SK-N-SH (cell line): ENCODE data around the gene SUCLA2. TPM values are rescaled to one million over a fixed set of nuclear protein-coding genes. Genes with fewer than 3 reads are reported as not detected.

ENCODE experiments used
- CTCF ChIA-PET: fragments of 300-600, 350-600 bp; formaldehyde crosslinking; extraction: SDS; loops from one replicate; lab custom pipeline; 2021; lab: Yijun Ruan, JAX
- POLR2A ChIA-PET: fragments of 350-600 bp; sonication (Branson Sonifier 250); formaldehyde crosslinking; extraction: SDS; loops from one replicate; lab custom pipeline; 2020; ENCODE audit warnings: antibody characterized with exemption, inconsistent platforms; lab: Yijun Ruan, JAX
- DNase-seq: peaks from one replicate; pipeline ENCODE4 v3.0.0; 2012
- H2AFZ ChIP-seq: fragments of 200-600 bp; sonication (generic); 2 replicates; pipeline ENCODE4 v1.8.1; 2016; ENCODE audit warnings: antibody characterized with exemption, mild to moderate bottlenecking, low read depth
- H3F3A ChIP-seq: fragments of 200-600 bp; sonication (generic); replicated peaks from 2 replicates; pipeline ENCODE3; 2016; ENCODE audit warnings: antibody characterized with exemption, mild to moderate bottlenecking; ENCODE audit not compliant: insufficient read depth
- H3K27ac ChIP-seq, 2 experiments: fragments of 200-500 bp in 1 of 2; fragments of 200-600 bp in 1 of 2; sonication (Bioruptor generic) in 1 of 2; sonication (generic), shearing (Covaris generic) in 1 of 2; 2 replicates each; pipeline versions ENCODE4 v1.5.1 to v1.6.1; 2014 to 2016; ENCODE audit warnings: low read depth in 2 of 2, inconsistent platforms in 1 of 2, low read length in 1 of 2, mild to moderate bottlenecking in 1 of 2, mixed read lengths in 1 of 2
- H3K27me3 ChIP-seq: fragments of 200-600 bp; sonication (generic), shearing (Covaris generic); 2 replicates; pipeline ENCODE4 v1.6.1; 2016; ENCODE audit warnings: mixed run types; ENCODE audit not compliant: insufficient read depth
- H3K36me3 ChIP-seq, 2 experiments: fragments of 200-500 bp in 1 of 2; fragments of 200-600 bp in 1 of 2; sonication (Bioruptor generic) in 1 of 2; sonication (generic) in 1 of 2; replicated peaks in 1 of 2; 2 replicates each; pipeline versions ENCODE3 to v1.5.1; 2014 to 2016; ENCODE audit warnings: low read length in 1 of 2, mild to moderate bottlenecking in 1 of 2; ENCODE audit not compliant: insufficient read depth in 2 of 2, control insufficient read depth in 1 of 2
- H3K4me1 ChIP-seq, 2 experiments: fragments of 200-500 bp in 1 of 2; fragments of 200-600 bp in 1 of 2; sonication (Bioruptor generic) in 1 of 2; sonication (generic), shearing (Covaris generic) in 1 of 2; 2 replicates each; pipeline versions ENCODE4 v1.5.1 to v1.6.1; 2014 to 2016; ENCODE audit warnings: low read depth in 1 of 2, low read length in 1 of 2, mixed run types in 1 of 2; ENCODE audit not compliant: insufficient read depth in 2 of 2, control insufficient read depth in 1 of 2
- H3K4me2 ChIP-seq: fragments of 200-600 bp; sonication (generic), shearing (Covaris generic); 2 replicates; pipeline ENCODE4 v1.6.1; 2017; ENCODE audit warnings: mixed run types
- H3K4me3 ChIP-seq, 2 experiments: fragments of 200-500 bp in 1 of 2; fragments of 200-600 bp in 1 of 2; sonication (Bioruptor generic) in 1 of 2; sonication (generic), shearing (Covaris generic) in 1 of 2; 2 replicates each; pipeline versions ENCODE4 v1.5.1 to v1.8.1; 2014 to 2016; ENCODE audit warnings: low read depth in 2 of 2, inconsistent platforms in 1 of 2, low read length in 1 of 2, mild to moderate bottlenecking in 1 of 2, mixed read lengths in 1 of 2, moderate library complexity in 1 of 2
- H3K79me2 ChIP-seq: fragments of 200-600 bp; sonication (generic); 2 replicates; pipeline ENCODE4 v1.8.1; 2017; ENCODE audit warnings: mild to moderate bottlenecking; ENCODE audit not compliant: insufficient read depth
- H3K9ac ChIP-seq: fragments of 200-600 bp; sonication (generic); 2 replicates; pipeline ENCODE4 v1.6.1; 2017; ENCODE audit warnings: mixed run types
- H3K9me2 ChIP-seq: fragments of 200-600 bp; sonication (generic); 2 replicates; pipeline ENCODE4 v1.6.1; 2017; ENCODE audit warnings: mixed run types
- H3K9me3 ChIP-seq: fragments of 200-600 bp; sonication (generic); 2 replicates; pipeline ENCODE4 v1.6.1; 2017; ENCODE audit warnings: mixed run types, mild to moderate bottlenecking, moderate library complexity
- H4K20me1 ChIP-seq: fragments of 200-600 bp; sonication (generic); 2 replicates; pipeline ENCODE4 v1.6.1; 2017; ENCODE audit warnings: mild to moderate bottlenecking, mixed run types; ENCODE audit not compliant: insufficient read depth
- CHD2 ChIP-seq: fragments of 150-350 bp; IDR thresholded peaks from 2 replicates; pipeline ENCODE4 v1.6.1; 2018; ENCODE audit warnings: low read length; ENCODE audit not compliant: partially characterized antibody
- FOXJ3 ChIP-seq: sonication (generic); formaldehyde crosslinking; IDR thresholded peaks from 2 replicates; pipeline ENCODE4 v1.5.1; 2020; ENCODE audit warnings: mild to moderate bottlenecking, missing genetic modification reagents
- JUND ChIP-seq: IDR thresholded peaks from 2 replicates; pipeline ENCODE4 v1.4.0; 2012
- PBX3 ChIP-seq: IDR thresholded peaks from 2 replicates; pipeline ENCODE4; 2012
- RAD21 ChIP-seq: IDR thresholded peaks from 2 replicates; pipeline ENCODE4 v1.6.1; 2012; ENCODE audit warnings: mild to moderate bottlenecking, low read length
- RCOR1 ChIP-seq: fragments of 150-350 bp; IDR thresholded peaks from 2 replicates; pipeline ENCODE4 v1.6.1; 2017; ENCODE audit warnings: antibody characterized with exemption, low read length
- REST ChIP-seq: IDR thresholded peaks from 2 replicates; pipeline ENCODE4 v1.6.1; 2012; ENCODE audit warnings: mild to moderate bottlenecking, low read depth, low read length, moderate library complexity
- TCF12 ChIP-seq: IDR thresholded peaks from 2 replicates; pipeline ENCODE4 v1.4.0; 2012
- USF2 ChIP-seq: fragments of 150-350 bp; IDR thresholded peaks from 2 replicates; pipeline ENCODE4 v1.6.1; 2017; ENCODE audit warnings: antibody characterized with exemption, low read length, low read depth, borderline replicate concordance
- WGBS: methylation state at CpG from one replicate; pipeline ENCODE4 v1.1.6; 2017; ENCODE audit warnings: low lambda C conversion rate; 5-methylcytosine and 5-hydroxymethylcytosine counted together
- polyA plus RNA-seq, 3 experiments: library from polyadenylated mRNA; depleted of rRNA; stranded (reverse); fragments of >200 nt; gene quantifications; 2 replicates each; pipeline ENCODE4 v1.2.3, GENCODE V29; 2012

Gene SUCLA2
- polyA plus RNA-seq, 1 of the 3 experiments (the other 2 are of a cell fraction), result 24.8 TPM

- Histone ChIP-seq H3F3A (no peaks in the 10 kb centered on the region), H3K27me3 (no peaks in the 10 kb centered on the region), H3K79me2 (no peaks in the 10 kb centered on the region), H4K20me1 (no peaks in the 10 kb centered on the region), H3K9ac (no peak overlapping the region), H3K9me2 (no peaks in the 10 kb centered on the region), H3K4me3 (no peak overlapping the region), H3K4me2 (no peak overlapping the region), H3K9me3 (no peaks in the 10 kb centered on the region), H3K4me1 (peaks cover 0 to 3% of the 10 kb centered on the region in 2 experiments; a peak in 1 of 4 replicates), H2AFZ (no peak overlapping the region), H3K27ac (no peak overlapping the region)
- 18% methylated on average over 1 of the region's 1 CpG for WGBS
- DNase-seq, result no peak
- CTCF ChIA-PET, result no interaction called here
- POLR2A ChIA-PET, result no interaction called here
- no peak for TF ChIP-seq JUND
- no peak for TF ChIP-seq REST
- TF ChIP-seq, all 33 proteins: peak for 0
- no peaks in the 10 kb centered on the region for H3K36me3 ChIP-seq
Measured at GRCh38 chr13:47904891-47905290, 96.2 kb downstream of the SUCLA2 start.

GRCh38 chr13:47904241-47904640 is 96.8 kb downstream of the SUCLA2 start:
- H3K4me2 ChIP-seq, result peak overlapping the region; percentile 36; the same call in 1 of the 2 replicates

More at GRCh38 chr13:47904241-47904640, 96.8 kb downstream of the SUCLA2 start:
- Histone ChIP-seq H3K4me1 (peaks cover 0 to 3% of the 10 kb centered on the region in 2 experiments; a peak in 1 of 4 replicates), H3K4me3 (no peak overlapping the region), H3K9me2 (no peaks in the 10 kb centered on the region), H3K27ac (no peak overlapping the region), H3K79me2 (no peaks in the 10 kb centered on the region), H3K36me3 (no peaks in the 10 kb centered on the region), H3F3A (no peaks in the 10 kb centered on the region), H3K27me3 (no peaks in the 10 kb centered on the region), H3K9ac (no peak overlapping the region)
- ChIA-PET CTCF (interaction anchor here (1.1 kb wide), 1 partner anchor 10 kb away, joined by 3 read pairs; no protein-coding TSS in a partner anchor), POLR2A (no interaction called here)
- 92% methylated on average over 13 of the region's 13 CpGs for WGBS
- DNase-seq, result no peak
- no peak for TF ChIP-seq PBX3
- TF ChIP-seq CHD2, result no peak
- no peak for TF ChIP-seq FOXJ3 (CRISPR knock-in tag)
- TF ChIP-seq RCOR1, result no peak
- TF ChIP-seq USF2, result no peak
- TF ChIP-seq TCF12, result no peak
- no peak for TF ChIP-seq RAD21
- TF ChIP-seq, all 33 proteins: peak for 0
- no peaks in the 10 kb centered on the region for H4K20me1 ChIP-seq
- H3K9me3 ChIP-seq, result no peaks in the 10 kb centered on the region
- no peak overlapping the region for H2AFZ ChIP-seq
